ENCODE results near the gene MRGPRD. TPM values are rescaled to one million over a fixed set of nuclear protein-coding genes. Genes with fewer than 3 reads are reported as not detected.

Gene MRGPRD
- total and polyA plus RNA-seq, 5 donors, result not detected

DNA sequence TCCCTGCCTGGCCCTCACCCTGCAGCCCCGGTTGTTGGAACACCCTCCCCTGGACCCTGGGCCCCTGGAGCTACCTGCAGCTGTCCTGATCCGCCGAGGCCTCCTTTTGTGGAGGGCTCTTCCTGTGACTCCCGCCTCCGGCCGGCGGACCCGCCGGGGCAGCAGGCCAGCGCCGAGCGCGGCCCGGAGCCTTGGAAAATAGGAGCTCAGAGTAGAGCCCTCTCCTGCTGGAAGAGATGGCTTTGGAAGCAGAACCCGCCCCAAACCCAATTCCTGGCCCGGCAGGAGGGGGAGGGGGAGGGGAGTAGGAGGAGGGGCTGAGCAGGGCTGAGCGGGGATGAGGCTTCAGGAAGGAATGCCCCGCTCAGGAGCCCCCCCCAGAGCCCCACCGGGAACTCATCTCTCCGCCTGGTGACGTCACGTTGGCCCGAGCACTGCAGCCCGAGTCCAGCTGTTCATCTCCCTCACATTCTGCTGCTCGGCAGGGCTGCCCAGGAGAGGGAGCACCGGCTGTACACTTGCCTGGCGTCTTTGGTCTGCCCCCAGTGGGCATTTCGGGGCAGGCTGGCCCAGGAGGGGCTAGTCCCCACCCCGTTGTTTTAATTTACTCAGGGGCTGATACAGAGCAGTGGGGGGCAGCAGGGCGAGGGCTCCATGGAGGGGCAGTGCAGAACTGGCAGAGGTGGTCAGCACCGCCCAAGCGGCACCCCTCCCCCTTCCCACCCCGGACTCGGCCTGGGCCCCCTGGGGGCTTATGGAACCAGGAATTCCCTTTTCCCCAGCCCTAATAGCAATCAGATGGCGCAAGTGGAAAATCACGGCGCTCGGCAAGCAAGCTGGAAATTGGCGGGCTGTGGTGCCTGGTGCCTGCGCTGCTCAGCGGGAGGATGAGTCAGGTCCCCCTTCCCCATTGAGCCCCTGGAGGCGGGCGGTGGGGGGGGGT, 32.5 kb upstream of the MRGPRD start, which contains the start of gene MRGPRF:
MRGPRF (minus strand) TSS at position 238 of the 943 bp plus-strand sequence. CDS start 3,345 bp downstream, outside the sequence.
- ATAC-seq (peak; percentile 64 to 67), DNase-seq (peak; percentile 94 to 97 (median 95))
- Histone ChIP-seq H3K27ac (ENCODE audit: low read length) (peak within 1 kb of the TSS; percentile 65), H3K27me3 (ENCODE audit: control insufficient read depth, insufficient read depth) (no peaks in the 10 kb centered on the region), H3K9me3 (ENCODE audit: control insufficient read depth, low read length) (no peaks in the 10 kb centered on the region), H3K4me3 (ENCODE audit: low read length) (peak within 1 kb of the TSS; percentile 37), H3K4me1 (ENCODE audit: control insufficient read depth, insufficient read depth, low read length) (no peaks in the 10 kb centered on the region)
- WGBS, result 13% methylated on average over 43 of the region's 43 CpGs
- intact Hi-C loops (cut with DNase I), result loop anchor here in 1 of 4 donors (10.0 kb wide), 1 partner anchor 68 kb away; no protein-coding TSS in a partner anchor

DNA sequence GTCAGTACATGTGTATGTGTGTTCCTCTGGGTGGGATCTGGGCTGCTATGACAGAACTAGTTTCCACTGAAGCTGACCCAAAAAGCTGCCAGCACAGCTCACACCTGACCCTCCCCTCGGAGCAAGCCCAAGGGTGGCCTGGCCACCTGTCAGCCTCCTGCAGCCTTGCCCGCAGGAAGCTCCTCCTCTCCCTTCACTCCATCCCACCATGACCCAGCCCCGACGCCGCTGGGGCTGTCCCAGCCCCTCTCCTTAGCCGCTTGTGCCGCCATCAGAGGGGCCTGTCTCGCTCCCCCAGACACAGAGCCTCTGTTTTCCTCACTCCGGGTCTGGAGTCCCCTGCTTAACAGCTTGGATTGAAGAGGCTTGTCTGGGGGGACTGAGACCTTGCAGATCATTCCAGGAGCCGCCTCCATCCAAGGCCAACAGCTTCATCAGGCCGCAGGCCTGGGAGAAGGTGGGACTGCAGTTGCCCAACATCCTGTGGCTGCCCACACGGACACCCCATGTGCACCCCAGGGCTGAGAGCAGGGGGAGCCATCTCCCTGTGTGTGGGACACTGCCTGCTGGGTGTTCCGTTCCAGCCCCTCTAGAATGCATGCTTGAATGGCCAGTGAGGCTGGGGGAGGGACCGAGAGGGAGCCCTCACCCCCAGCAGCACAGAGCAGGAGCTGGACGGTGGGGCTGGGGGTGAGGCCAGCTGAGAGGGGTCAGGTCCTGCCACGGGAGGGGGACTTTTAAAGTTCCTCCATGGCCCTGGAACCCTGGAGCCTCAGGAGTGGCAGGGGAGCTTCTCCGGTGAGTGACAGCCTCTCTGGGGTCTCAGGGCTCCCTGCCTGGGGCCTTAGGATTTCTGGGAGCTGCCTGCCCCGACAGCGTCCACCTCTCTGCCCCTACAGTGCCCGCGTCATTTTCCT, 31.6 kb upstream of the MRGPRD start:
- ATAC-seq (no peak), DNase-seq (peak in 2 of 3 donors; percentile 46 to 68)
- WGBS, result 41% methylated on average over 21 of the region's 21 CpGs
- peak overlapping the region; percentile 65 for H3K27ac ChIP-seq (ENCODE audit: low read length)
- peak overlapping the region; percentile 37 for H3K4me3 ChIP-seq (ENCODE audit: low read length)
- peaks cover 2% of the 10 kb centered on the region for H3K4me1 ChIP-seq (ENCODE audit: control insufficient read depth, insufficient read depth, low read length)
- H3K27me3 ChIP-seq (ENCODE audit: control insufficient read depth, insufficient read depth), result no peaks in the 10 kb centered on the region
- H3K9me3 ChIP-seq (ENCODE audit: control insufficient read depth, low read length), result no peaks in the 10 kb centered on the region
- intact Hi-C loops (cut with DNase I), result loop anchor here in 1 of 4 donors (10.0 kb wide), 1 partner anchor 68 kb away; no protein-coding TSS in a partner anchor

DNA sequence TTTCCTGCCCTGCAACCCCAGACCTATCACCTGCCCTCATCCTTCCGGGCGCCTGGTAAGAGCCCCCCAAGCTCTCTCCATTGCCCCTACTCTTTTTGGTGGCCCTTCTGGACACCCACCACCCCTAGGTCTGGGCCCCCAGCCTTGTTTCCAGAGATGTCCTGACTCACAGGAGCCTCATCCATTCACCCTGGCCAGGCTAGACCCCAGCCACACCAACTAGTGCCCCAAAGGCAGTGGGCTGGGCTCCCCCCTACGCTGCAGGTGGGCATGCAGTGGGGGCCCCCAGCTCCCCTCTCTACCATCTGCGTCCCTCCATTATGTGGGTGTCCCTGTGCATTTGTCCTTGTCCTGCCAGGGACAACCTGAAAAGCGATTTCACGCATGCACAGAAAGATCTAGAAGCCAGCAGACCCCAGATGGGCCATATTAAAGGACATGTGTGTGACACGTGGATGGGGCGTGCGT, 30.9 kb upstream of the MRGPRD start:
- no peaks in the 10 kb centered on the region for H3K9me3 ChIP-seq (ENCODE audit: control insufficient read depth, low read length)
- no peak for DNase-seq
- no peak for ATAC-seq
- peaks cover 2% of the 10 kb centered on the region for H3K4me1 ChIP-seq (ENCODE audit: control insufficient read depth, insufficient read depth, low read length)
- intact Hi-C loops (cut with DNase I), result loop anchor here in 1 of 4 donors (10.0 kb wide), 1 partner anchor 67 kb away; no protein-coding TSS in a partner anchor
- WGBS, result 62% methylated on average over 9 of the region's 9 CpGs
- H3K27ac ChIP-seq (ENCODE audit: low read length), result no peak overlapping the region
- H3K4me3 ChIP-seq (ENCODE audit: low read length), result peak overlapping the region; percentile 37
- H3K27me3 ChIP-seq (ENCODE audit: control insufficient read depth, insufficient read depth), result no peaks in the 10 kb centered on the region

DNA sequence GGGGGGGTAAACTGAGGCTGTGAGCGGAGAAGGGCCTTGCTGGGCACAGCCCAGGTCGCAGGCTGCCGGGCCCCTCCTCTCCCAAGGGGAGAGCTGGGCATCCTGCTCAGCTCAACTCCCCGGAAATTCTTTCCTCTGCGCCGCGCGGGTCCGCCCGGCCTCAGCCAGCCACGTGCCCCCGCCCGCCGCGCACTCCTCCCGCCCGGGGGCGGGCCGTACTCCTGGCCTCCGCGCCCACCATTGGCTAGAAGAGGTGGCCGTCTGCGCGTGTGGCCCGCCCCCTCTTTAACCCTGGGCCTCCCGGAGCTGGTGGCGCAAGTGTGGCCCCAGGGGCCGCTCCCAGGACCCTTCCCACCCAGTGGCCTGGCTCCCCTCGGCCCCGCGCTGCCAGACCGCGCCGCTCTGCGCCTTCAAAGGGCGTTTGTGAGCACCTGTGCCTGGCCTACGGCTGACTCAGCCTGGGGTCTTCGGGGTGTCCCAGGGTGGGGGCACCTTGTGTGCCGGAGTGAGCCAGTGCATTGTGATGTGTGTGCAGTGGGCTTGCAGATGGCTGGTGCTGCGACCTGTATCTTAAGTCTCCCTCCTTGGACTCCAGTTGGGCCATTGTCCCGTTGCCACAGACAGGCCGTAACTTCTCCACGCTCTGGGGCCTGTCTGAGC, 30.3 kb upstream of the MRGPRD start:
- intact Hi-C loops (cut with DNase I), result loop anchor here in 1 of 4 donors (10.0 kb wide), 1 partner anchor 66 kb away; no protein-coding TSS in a partner anchor

DNA sequence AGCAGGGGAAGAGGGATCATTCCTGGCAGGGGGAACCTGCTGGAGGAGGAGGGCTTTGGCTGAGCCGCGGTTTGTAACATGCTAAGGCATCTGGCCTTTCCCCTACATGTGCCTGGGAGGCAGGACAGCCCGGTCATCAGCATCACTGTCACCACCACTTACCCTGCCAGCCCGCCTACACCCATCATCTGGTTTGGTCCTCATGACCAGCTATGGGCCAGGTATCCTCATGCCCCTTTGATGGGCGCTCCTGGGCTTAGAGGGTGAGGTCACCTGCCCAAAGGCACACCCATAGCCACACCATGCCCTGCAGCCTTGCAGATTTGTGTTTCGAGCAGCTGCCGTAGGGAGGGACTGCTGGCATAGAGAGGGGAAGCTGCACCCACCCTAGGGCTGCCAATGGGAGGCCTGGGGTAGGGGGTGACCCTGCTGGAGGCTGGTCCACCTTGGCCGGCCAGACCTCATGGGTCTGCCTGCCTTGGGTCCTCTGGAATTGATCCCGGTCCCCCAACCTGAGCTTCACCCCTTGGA, 29.6 kb upstream of the MRGPRD start:
- intact Hi-C loops (cut with DNase I), result loop anchor here in 1 of 4 donors (10.0 kb wide), 1 partner anchor 66 kb away; no protein-coding TSS in a partner anchor
- Histone ChIP-seq H3K9me3 (ENCODE audit: control insufficient read depth, low read length) (no peaks in the 10 kb centered on the region), H3K27me3 (ENCODE audit: control insufficient read depth, insufficient read depth) (no peaks in the 10 kb centered on the region), H3K27ac (ENCODE audit: low read length) (peak overlapping the region; percentile 31), H3K4me1 (ENCODE audit: control insufficient read depth, insufficient read depth, low read length) (peaks cover 2% of the 10 kb centered on the region), H3K4me3 (ENCODE audit: low read length) (peak overlapping the region; percentile 33)
- 37% methylated on average over 9 of the region's 9 CpGs for WGBS
- ATAC-seq, result no peak
- peak in 1 of 3 donors; percentile 44 for DNase-seq

More for the DNA sequence above, 30.3 kb upstream of the MRGPRD start:
- Histone ChIP-seq H3K4me3 (ENCODE audit: low read length) (peak overlapping the region; percentile 33), H3K4me1 (ENCODE audit: control insufficient read depth, insufficient read depth, low read length) (peaks cover 2% of the 10 kb centered on the region), H3K27ac (ENCODE audit: low read length) (peak overlapping the region; percentile 31), H3K9me3 (ENCODE audit: control insufficient read depth, low read length) (no peaks in the 10 kb centered on the region), H3K27me3 (ENCODE audit: control insufficient read depth, insufficient read depth) (no peaks in the 10 kb centered on the region)
- ATAC-seq (peak; percentile 70 to 81), DNase-seq (peak; percentile 84 to 94 (median 93))
- WGBS, result 8% methylated on average over 43 of the region's 43 CpGs

DNA sequence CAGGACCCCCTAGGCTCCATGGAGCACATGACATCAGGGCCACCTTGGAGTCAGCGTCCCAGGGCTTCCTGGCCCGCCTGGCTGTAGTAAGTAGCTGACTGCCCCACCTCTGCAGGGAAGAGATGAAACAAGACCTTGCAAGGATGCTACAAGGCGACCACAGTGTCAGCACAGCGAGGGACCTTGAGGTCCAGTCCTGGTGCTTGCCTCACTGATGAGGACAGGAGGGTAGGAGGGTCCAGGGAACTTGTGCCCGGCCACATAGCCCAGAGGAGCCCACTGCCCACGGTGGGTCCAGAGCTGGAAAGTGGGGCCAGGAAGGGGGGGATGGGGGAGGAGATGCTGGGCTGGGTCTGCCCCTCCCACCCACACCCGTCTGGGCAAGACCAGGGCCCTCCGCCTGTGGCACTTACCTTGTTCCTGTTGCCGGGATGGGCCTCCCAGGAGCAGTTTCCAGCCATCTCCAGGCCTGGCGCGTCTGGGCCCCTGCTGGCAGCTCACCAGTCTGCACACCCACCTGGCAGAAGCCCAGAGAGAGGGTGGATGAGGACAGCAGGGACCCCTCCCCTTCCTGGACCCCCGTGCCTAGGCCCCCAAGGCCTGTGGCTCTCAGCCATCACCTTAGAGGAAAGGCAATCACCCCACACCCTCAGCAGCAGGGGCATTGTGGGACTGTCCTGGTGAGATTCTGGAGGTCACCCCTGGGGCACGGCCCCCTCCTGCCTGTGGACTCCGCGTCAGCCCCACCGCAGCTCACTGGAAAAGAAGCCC, 28.8 kb upstream of the MRGPRD start:
- H3K9me3 ChIP-seq (ENCODE audit: control insufficient read depth, low read length), result no peaks in the 10 kb centered on the region
- peaks cover 2% of the 10 kb centered on the region for H3K4me1 ChIP-seq (ENCODE audit: control insufficient read depth, insufficient read depth, low read length)
- H3K4me3 ChIP-seq (ENCODE audit: low read length), result no peak overlapping the region
- ATAC-seq (no peak), DNase-seq (peak in 1 of 3 donors; percentile 54)
- H3K27me3 ChIP-seq (ENCODE audit: control insufficient read depth, insufficient read depth), result no peaks in the 10 kb centered on the region
- WGBS, result 64% methylated on average over 16 of the region's 16 CpGs
- H3K27ac ChIP-seq (ENCODE audit: low read length), result no peak overlapping the region
- intact Hi-C loops (cut with DNase I), result loop anchor here in 1 of 4 donors (10.0 kb wide), 1 partner anchor 65 kb away; no protein-coding TSS in a partner anchor

DNA sequence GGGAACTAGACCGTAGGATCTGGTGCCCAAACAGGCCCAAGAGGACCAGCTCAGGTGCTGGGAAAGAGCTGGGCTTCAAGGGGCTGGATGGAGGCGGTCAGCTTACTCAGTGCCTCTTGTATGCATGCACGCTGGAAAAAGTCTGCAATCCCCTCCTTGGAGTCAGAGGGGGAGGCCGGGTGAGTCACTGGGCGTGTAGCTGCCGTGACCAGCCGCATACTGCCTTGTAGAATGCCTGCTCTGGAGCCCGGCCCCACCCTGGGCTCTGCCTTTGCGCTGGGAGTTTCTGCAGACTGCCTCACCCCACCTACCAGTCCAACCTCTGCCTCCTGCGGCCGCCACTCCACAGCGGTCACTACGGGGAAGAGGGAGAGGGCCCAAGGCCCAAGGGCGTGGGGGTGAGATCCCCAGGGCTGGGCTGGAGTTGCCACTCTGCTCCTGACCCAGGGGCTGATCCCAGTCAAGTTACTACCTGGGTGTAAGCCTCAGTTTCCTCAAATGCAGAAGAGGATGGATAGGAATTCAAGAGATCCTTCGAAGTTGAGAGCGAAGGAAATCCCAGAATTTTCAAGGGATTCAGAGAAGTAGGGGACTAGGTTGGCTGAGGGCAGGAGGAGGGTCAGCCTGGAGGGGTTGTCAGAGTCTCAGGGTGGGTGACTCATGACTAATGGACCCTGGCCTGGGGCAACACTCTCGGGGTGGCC, 28.1 kb upstream of the MRGPRD start:
- no peaks in the 10 kb centered on the region for H3K9me3 ChIP-seq (ENCODE audit: control insufficient read depth, low read length)
- H3K27me3 ChIP-seq (ENCODE audit: control insufficient read depth, insufficient read depth), result no peaks in the 10 kb centered on the region
- H3K27ac ChIP-seq (ENCODE audit: low read length), result peak overlapping the region; percentile 61
- ATAC-seq (peak; percentile 62 to 70), DNase-seq (peak; percentile 88 to 92 (median 91))
- peaks cover 2% of the 10 kb centered on the region for H3K4me1 ChIP-seq (ENCODE audit: control insufficient read depth, insufficient read depth, low read length)
- intact Hi-C loops (cut with DNase I), result no loop called here
- WGBS, result 61% methylated on average over 17 of the region's 17 CpGs
- no peak overlapping the region for H3K4me3 ChIP-seq (ENCODE audit: low read length)

DNA sequence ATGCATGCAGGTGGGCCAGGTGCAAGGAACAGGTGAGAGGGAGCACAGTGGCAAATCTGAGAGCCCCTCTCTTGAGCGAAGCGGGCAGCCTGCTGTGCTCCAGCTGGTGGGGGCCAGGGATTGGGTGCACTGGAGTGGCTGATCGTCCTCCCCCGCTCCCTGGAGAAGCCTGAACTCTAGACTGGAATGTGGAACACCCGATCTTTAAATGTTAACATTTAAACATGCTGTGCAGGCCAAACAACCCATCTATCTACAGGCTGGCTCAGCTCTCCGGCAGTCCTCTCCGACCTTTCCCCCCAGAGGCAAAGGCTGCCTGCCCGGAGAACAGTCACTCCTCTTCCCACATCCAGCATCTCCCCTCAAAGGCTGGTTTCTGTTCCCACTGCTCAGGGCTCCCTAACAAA, 27.2 kb upstream of the MRGPRD start:
- Histone ChIP-seq H3K9me3 (ENCODE audit: control insufficient read depth, low read length) (no peaks in the 10 kb centered on the region), H3K4me1 (ENCODE audit: control insufficient read depth, insufficient read depth, low read length) (peaks cover 2% of the 10 kb centered on the region), H3K27ac (ENCODE audit: low read length) (peak overlapping the region; percentile 61), H3K4me3 (ENCODE audit: low read length) (no peak overlapping the region), H3K27me3 (ENCODE audit: control insufficient read depth, insufficient read depth) (no peaks in the 10 kb centered on the region)
- no peak for DNase-seq
- ATAC-seq, result no peak
- intact Hi-C loops (cut with DNase I), result no loop called here
- WGBS, result 55% methylated on average over 8 of the region's 8 CpGs

DNA sequence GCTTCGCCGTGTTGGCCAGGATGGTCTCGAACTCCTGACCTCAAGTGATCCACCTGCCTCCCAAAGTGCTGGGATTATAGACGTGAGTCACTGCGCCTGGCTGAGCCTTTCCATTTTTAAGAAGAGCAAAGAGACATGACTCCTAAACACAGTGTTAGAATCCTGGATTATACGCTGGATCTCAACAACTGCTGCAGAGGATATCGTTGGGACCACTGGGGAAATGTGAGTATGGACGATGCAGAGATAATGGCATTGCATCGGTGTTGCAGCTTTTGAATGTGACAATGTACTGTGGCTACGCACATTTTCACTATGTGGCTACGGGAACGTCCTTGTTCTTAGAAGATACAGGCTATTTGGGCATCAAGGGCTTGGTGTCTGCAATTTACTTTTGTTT, 26.0 kb upstream of the MRGPRD start:
- H3K9me3 ChIP-seq (ENCODE audit: control insufficient read depth, low read length), result no peaks in the 10 kb centered on the region
- no peak overlapping the region for H3K4me3 ChIP-seq (ENCODE audit: low read length)
- intact Hi-C loops (cut with DNase I), result no loop called here
- no peak overlapping the region for H3K27ac ChIP-seq (ENCODE audit: low read length)
- 86% methylated on average over 12 of the region's 12 CpGs for WGBS
- peaks cover 2% of the 10 kb centered on the region for H3K4me1 ChIP-seq (ENCODE audit: control insufficient read depth, insufficient read depth, low read length)
- DNase-seq, result no peak
- no peaks in the 10 kb centered on the region for H3K27me3 ChIP-seq (ENCODE audit: control insufficient read depth, insufficient read depth)
- ATAC-seq, result no peak
